K562 (cell line): Measurements from ENCODE around the gene OTUD1. TPM values are rescaled to one million over a fixed set of nuclear protein-coding genes. Genes with fewer than 3 reads are reported as not detected.

ENCODE experiments used
- ATAC-seq: fragments of 200-7000 bp; cut with Tn5 transposase; 3 replicates; pipeline ENCODE4 v1.9.1; 2020; ENCODE audit warnings: moderate library complexity
- BruUV-seq: library from RNA; stranded (reverse); fragments of 400-500 nt; replicated peaks from 2 replicates; lab custom pipeline; 2021; lab: Mats Ljungman, UMichigan
- CTCF ChIA-PET: fragments of 300-600 bp; formaldehyde crosslinking; extraction: SDS; loops from one replicate; lab custom pipeline; 2021; ENCODE audit warnings: low intra/inter-chr PET ratio; lab: Yijun Ruan, JAX
- POLR2A ChIA-PET: fragments of 300-600, 350-650 bp; sonication (Branson Sonifier 250); formaldehyde crosslinking; extraction: SDS; loops from one replicate; lab custom pipeline; 2021; ENCODE audit warnings: antibody characterized with exemption, inconsistent platforms; lab: Yijun Ruan, JAX
- DNase-seq, 4 experiments: peaks; one replicate each; pipeline versions ENCODE4 v3.0.0 to v3.0.0-alpha.2; 2011 to 2018; ENCODE audit warnings: low spot score in 3 of 4, mixed read lengths in 3 of 4; ENCODE audit errors: extremely low read depth in 1 of 4
- FAIRE-seq: peaks from 2 replicates; lab custom pipeline; 2011; peaks lifted over from hg19 to GRCh38; lab: Jason Lieb, UNC
- H2AFZ ChIP-seq: 2 replicates; pipeline ENCODE4 v1.6.0; 2011; ENCODE audit warnings: low read depth, low read length, control low read depth, inconsistent platforms
- H3K27ac ChIP-seq: fragments of 200-600 bp; 3 replicates; pipeline ENCODE4 v1.8.0; 2011; ENCODE audit warnings: low read depth, mild to moderate bottlenecking, control low read depth, inconsistent platforms, low read length, moderate library complexity, mixed read lengths; ENCODE audit errors: extremely low read depth
- H3K27me3 ChIP-seq, 2 experiments: fragments of 300-600 bp in 1 of 2; 2 replicates in 1 of 2; 3 replicates in 1 of 2; pipeline versions ENCODE4 v1.6.0 to v1.8.0; 2011; ENCODE audit warnings: inconsistent platforms in 2 of 2, low read length in 2 of 2, mild to moderate bottlenecking in 1 of 2, mixed read lengths in 1 of 2, moderate library complexity in 1 of 2; ENCODE audit not compliant: control insufficient read depth in 2 of 2, insufficient read depth in 2 of 2
- H3K36me3 ChIP-seq: fragments of 300-600 bp; 3 replicates; pipeline ENCODE4 v1.8.0; 2011; ENCODE audit warnings: mild to moderate bottlenecking, low read length, inconsistent platforms; ENCODE audit not compliant: control insufficient read depth, insufficient read depth
- H3K4me1 ChIP-seq, 2 experiments: fragments of 200-600 bp in 1 of 2; replicated peaks in 1 of 2; 2 replicates in 1 of 2; 3 replicates in 1 of 2; pipeline versions ENCODE4 v1.5.1 to v1.8.0; 2011; ENCODE audit warnings: inconsistent platforms in 2 of 2, low read length in 2 of 2, mild to moderate bottlenecking in 1 of 2, mixed read lengths in 1 of 2, moderate library complexity in 1 of 2; ENCODE audit not compliant: control insufficient read depth in 2 of 2, insufficient read depth in 2 of 2
- H3K4me2 ChIP-seq: 2 replicates; pipeline ENCODE4 v1.6.1; 2011; ENCODE audit warnings: low read length, control low read depth, inconsistent platforms, mixed read lengths; ENCODE audit not compliant: insufficient read depth
- H3K4me3 ChIP-seq: fragments of 200-600 bp; sonication (generic), shearing (Covaris generic); 2 replicates; pipeline ENCODE4 v1.5.1; 2016; ENCODE audit warnings: control low read depth, inconsistent platforms
- H3K79me2 ChIP-seq: fragments of 200-600 bp; 3 replicates; pipeline ENCODE4 v1.8.0; 2011; ENCODE audit warnings: low read length, inconsistent platforms; ENCODE audit not compliant: control insufficient read depth, insufficient read depth
- H3K9ac ChIP-seq, 2 experiments: 2 replicates each; pipeline versions ENCODE4 v1.6.0 to v1.6.1; 2011; ENCODE audit warnings: low read depth in 2 of 2, low read length in 2 of 2, control low read depth in 1 of 2, inconsistent platforms in 1 of 2, mild to moderate bottlenecking in 1 of 2, mixed read lengths in 1 of 2; ENCODE audit not compliant: insufficient read depth in 1 of 2
- H3K9me1 ChIP-seq: one replicate; pipeline ENCODE4 v1.6.0; 2011; ENCODE audit warnings: inconsistent platforms, mild to moderate bottlenecking, low read length, moderate library complexity; ENCODE audit not compliant: control insufficient read depth, insufficient read depth
- H3K9me3 ChIP-seq: replicated peaks from 2 replicates; pipeline ENCODE4 v1.5.1; 2011; ENCODE audit warnings: low read depth, low read length, inconsistent platforms; ENCODE audit not compliant: control insufficient read depth, insufficient read depth
- H4K20me1 ChIP-seq: replicated peaks from 2 replicates; pipeline ENCODE4 v1.6.1; 2011; ENCODE audit warnings: low read length, inconsistent platforms, mixed read lengths; ENCODE audit not compliant: control insufficient read depth, insufficient read depth
- ATF3 ChIP-seq, 2 experiments: fragments of 450-650 bp in 1 of 2; sonication (generic) in 1 of 2; formaldehyde crosslinking in 1 of 2; IDR thresholded peaks in 1 of 2; conservative IDR thresholded peaks in 1 of 2; 2 replicates each; pipeline versions ENCODE4 v1.6.1 to v1.8.1; 2016 to 2023; ENCODE audit warnings: mild to moderate bottlenecking in 2 of 2, moderate library complexity in 2 of 2, inconsistent platforms in 1 of 2, missing genetic modification reagents in 1 of 2
- E4F1 ChIP-seq: fragments of 250-450 bp; sonication (Bioruptor Pico); IDR thresholded peaks from 2 replicates; pipeline ENCODE4 v1.5.0; 2021; ENCODE audit warnings: mild to moderate bottlenecking, borderline replicate concordance
- MNT ChIP-seq, 2 experiments: fragments of 450-650 bp; conservative IDR thresholded peaks; 2 replicates each; pipeline ENCODE4 v1.6.1; 2017; ENCODE audit warnings: mild to moderate bottlenecking in 2 of 2, moderate library complexity in 2 of 2
- PHF21A ChIP-seq: fragments of 450-650 bp; IDR thresholded peaks from 2 replicates; pipeline ENCODE4 v1.6.1; 2017; ENCODE audit warnings: low read depth, borderline replicate concordance
- POLR2AphosphoS2 ChIP-seq: IDR thresholded peaks from 2 replicates; pipeline ENCODE4 v1.6.1; 2012; ENCODE audit warnings: low read length, improper control_type of control experiment
- ZNF280A ChIP-seq: fragments of 450-650 bp; IDR thresholded peaks from 2 replicates; pipeline ENCODE4 v1.6.1; 2018; ENCODE audit warnings: mild to moderate bottlenecking, low read depth; ENCODE audit not compliant: partially characterized antibody
- ZNF354B ChIP-seq: fragments of 250-450 bp; sonication (Bioruptor Pico); IDR thresholded peaks from 2 replicates; pipeline ENCODE4 v1.4.0; 2020
- ZNF408 ChIP-seq: fragments of 250-450 bp; sonication (Bioruptor Pico); IDR thresholded peaks from 2 replicates; pipeline ENCODE4 v1.4.0; 2020; ENCODE audit warnings: low read depth, mild to moderate bottlenecking, moderate library complexity
- ZNF41 ChIP-seq: fragments of 250-450 bp; sonication (Bioruptor Pico); conservative IDR thresholded peaks from 2 replicates; pipeline ENCODE4 v1.4.0; 2020; ENCODE audit warnings: mild to moderate bottlenecking
- WGBS: fragments of 100-300 bp; shearing (Covaris generic); methylation state at CpG from one replicate; pipeline ENCODE4 v1.1.6; 2016; ENCODE audit warnings: low coverage, mixed read lengths; ENCODE audit not compliant: insufficient coverage; ENCODE audit errors: missing lambda C conversion rate; 5-methylcytosine and 5-hydroxymethylcytosine counted together
- in situ Hi-C: fragments of 300-500 bp; cut with MboI; formaldehyde crosslinking; loops from 4 replicates; pipeline ENCODE4 v1.15.0; 2018; ENCODE audit warnings: inconsistent platforms, mixed read lengths
- intact Hi-C: fragments of 100-400 bp; cut with micrococcal nuclease; formaldehyde crosslinking; loops from 2 replicates; pipeline ENCODE4 v1.14.2; 2022
- polyA plus RNA-seq, 8 experiments: library from polyadenylated mRNA; depleted of rRNA in 4 of 8; stranded (reverse) in 5 of 8; unstranded in 3 of 8; fragments of >200 nt; fragmentation: Nextera tagmentation in 2 of 8; fragmentation: Illumina TruSeq in 1 of 8; extraction: Ambion mirVana in 2 of 8; extraction: Trizol in 1 of 8; gene quantifications; 2 replicates each; pipeline versions ENCODE4 v1.2.1 to v1.2.3, GENCODE V29; 2011 to 2014; ENCODE audit warnings: inconsistent platforms in 1 of 8, missing spikeins in 1 of 8
- total RNA-seq, 7 experiments: library from RNA; depleted of rRNA in 6 of 7; stranded (reverse); fragments of >200 nt in 6 of 7; fragmentation: Illumina TruSeq in 2 of 7; extraction: Trizol in 2 of 7; gene quantifications; 2 replicates each; pipeline versions ENCODE4 v1.2.1 to v1.2.3, GENCODE V29; 2011 to 2021; ENCODE audit warnings: low replicate concordance in 1 of 7

The OTUD1 gene
- total and polyA plus RNA-seq, 9 of the 15 experiments (the other 6 are each of a cell fraction or from before 2014, with no cell fraction given), result 0.29 to 2.0 (median 0.49) TPM

GRCh38 chr10:23432166-23432565 lies 6.7 kb upstream of the OTUD1 start:
- Histone ChIP-seq H3K27me3 (no peaks in the 10 kb centered on the region), H3K4me2 (no peak overlapping the region), H3K4me3 (no peak overlapping the region), H3K79me2 (no peaks in the 10 kb centered on the region), H4K20me1 (no peaks in the 10 kb centered on the region), H3K9ac (no peak overlapping the region), H3K36me3 (no peaks in the 10 kb centered on the region), H3K4me1 (no peaks in the 10 kb centered on the region), H3K9me1 (no peaks in the 10 kb centered on the region), H2AFZ (no peak overlapping the region), H3K27ac (no peak overlapping the region), H3K9me3 (no peaks in the 10 kb centered on the region)
- POLR2A ChIA-PET, result no interaction called here
- DNase-seq, result no peak
- TF ChIP-seq POLR2AphosphoS2 (no peak), ATF3 (IDR thresholded peaks at IDR 0.05) (no peak), ATF3 (CRISPR knock-in tag; conservative IDR thresholded peaks at IDR 0.05) (no peak), ZNF41 (CRISPR knock-in tag) (no peak), ZNF280A (no peak), ZNF354B (CRISPR knock-in tag) (no peak), MNT (conservative IDR thresholded peaks at IDR 0.05) (no peak), ZNF408 (CRISPR knock-in tag) (no peak), E4F1 (CRISPR knock-in tag) (no peak), PHF21A (no peak)
- no peak for ATAC-seq
- WGBS, result 0% methylated on average over 1 of the region's 1 CpG
- in situ Hi-C loops (no loop called here), intact Hi-C loops (no loop called here)
- no peak for FAIRE-seq
- BruUV-seq, result no TSS peak
- CTCF ChIA-PET, result no interaction called here
